Measurements from ENCODE around the gene NCAPH2.

GRCh38 chr22:50529416-50529896 lies 21.4 kb downstream of the NCAPH2 start:
- TF ChIP-seq YY1 (IDR thresholded peaks at IDR 0.05; ENCODE audit: insufficient read depth, insufficient read length) = no peak
- TF ChIP-seq SUZ12 (IDR thresholded peaks at IDR 0.05; ENCODE audit: extremely low read depth, insufficient read depth, insufficient read length) = no peak

Data from NT2/D1 (cell line).